HCT116 (cell line): ENCODE results near the gene MAPKAPK5.

Experiments used
- EZH2 ChIP-seq: fragments of 200-600 bp; sonication (generic); IDR thresholded peaks from 2 replicates; pipeline ENCODE4 v1.6.1; 2017; ENCODE audit warnings: antibody characterized with exemption, mixed run types
- POLR2AphosphoS5 ChIP-seq: IDR thresholded peaks from 2 replicates; pipeline ENCODE4 v1.6.1; 2011; ENCODE audit warnings: mild to moderate bottlenecking, low read depth, low read length, moderate library complexity
- ZNF274 ChIP-seq: fragments of 200-500 bp; sonication (Bioruptor generic); IDR thresholded peaks from 2 replicates; pipeline ENCODE4 v1.6.1; 2014; ENCODE audit warnings: mild to moderate bottlenecking, low read depth, low read length, inconsistent platforms
- TF ChIP-seq, protein P1 (sequence below), 3 experiments: fragments of 200-600 bp in 1 of 3; sonication (generic) in 1 of 3; IDR thresholded peaks in 2 of 3; conservative IDR thresholded peaks in 1 of 3; 2 replicates each; pipeline ENCODE4 v1.5.1; 2012 to 2017; ENCODE audit warnings: low read depth in 2 of 3, low read length in 2 of 3, antibody characterized with exemption in 1 of 3, borderline replicate concordance in 1 of 3, control low read depth in 1 of 3, mild to moderate bottlenecking in 1 of 3, mixed read lengths in 1 of 3, mixed run types in 1 of 3, moderate library complexity in 1 of 3; ENCODE audit not compliant: insufficient read depth in 1 of 3

DNA sequence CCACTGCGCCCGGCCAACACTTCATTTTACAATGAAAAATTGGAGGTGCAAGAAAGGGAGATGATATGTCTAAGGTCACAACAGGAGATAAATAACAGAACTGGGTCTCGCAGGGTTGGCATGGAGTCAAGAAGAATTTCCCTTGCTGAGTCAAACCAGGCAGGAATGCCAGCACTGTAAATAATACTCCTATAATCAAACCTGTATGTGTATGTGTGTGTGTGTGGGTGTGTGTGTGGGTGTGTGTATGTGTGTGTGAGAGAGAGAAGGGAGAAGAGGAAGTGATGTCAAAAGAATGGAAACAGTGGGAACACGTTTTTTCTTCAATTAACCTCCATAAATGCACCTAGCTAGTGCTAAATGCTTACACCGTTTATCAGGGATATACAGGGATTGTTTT lies 100.5 kb downstream of the MAPKAPK5 start:
- TF ChIP-seq, protein P1, sequence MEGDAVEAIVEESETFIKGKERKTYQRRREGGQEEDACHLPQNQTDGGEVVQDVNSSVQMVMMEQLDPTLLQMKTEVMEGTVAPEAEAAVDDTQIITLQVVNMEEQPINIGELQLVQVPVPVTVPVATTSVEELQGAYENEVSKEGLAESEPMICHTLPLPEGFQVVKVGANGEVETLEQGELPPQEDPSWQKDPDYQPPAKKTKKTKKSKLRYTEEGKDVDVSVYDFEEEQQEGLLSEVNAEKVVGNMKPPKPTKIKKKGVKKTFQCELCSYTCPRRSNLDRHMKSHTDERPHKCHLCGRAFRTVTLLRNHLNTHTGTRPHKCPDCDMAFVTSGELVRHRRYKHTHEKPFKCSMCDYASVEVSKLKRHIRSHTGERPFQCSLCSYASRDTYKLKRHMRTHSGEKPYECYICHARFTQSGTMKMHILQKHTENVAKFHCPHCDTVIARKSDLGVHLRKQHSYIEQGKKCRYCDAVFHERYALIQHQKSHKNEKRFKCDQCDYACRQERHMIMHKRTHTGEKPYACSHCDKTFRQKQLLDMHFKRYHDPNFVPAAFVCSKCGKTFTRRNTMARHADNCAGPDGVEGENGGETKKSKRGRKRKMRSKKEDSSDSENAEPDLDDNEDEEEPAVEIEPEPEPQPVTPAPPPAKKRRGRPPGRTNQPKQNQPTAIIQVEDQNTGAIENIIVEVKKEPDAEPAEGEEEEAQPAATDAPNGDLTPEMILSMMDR (IDR thresholded peaks at IDR 0.05 in 2 of 3, conservative IDR thresholded peaks at IDR 0.05 in 1 of 3; ENCODE audit: borderline replicate concordance in 1 of 3, insufficient read depth in 1 of 3, low read depth in 2 of 3, low read length in 2 of 3), result no peak
- no peak for TF ChIP-seq ZNF274
- TF ChIP-seq EZH2, result no peak
- TF ChIP-seq POLR2AphosphoS5, result no peak
